Measurements from ENCODE around the gene DSPP.

Gene DSPP

GRCh38 chr4:87657525-87657924 lies 49.2 kb downstream of the DSPP start:
- Histone ChIP-seq H3K36me3 (ENCODE audit: control insufficient read depth in 1 of 2, insufficient read depth in 2 of 2, low read length in 2 of 2) (no peaks in the 10 kb centered on the region), H3K9ac (ENCODE audit: low read depth in 1 of 2, low read length in 2 of 2) (no peak overlapping the region), H3K9me3 (ENCODE audit: control insufficient read depth in 1 of 2, low read length in 2 of 2) (no peaks in the 10 kb centered on the region), H3K4me1 (ENCODE audit: control insufficient read depth in 1 of 2, insufficient read depth in 2 of 2, low read length in 2 of 2) (no peaks in the 10 kb centered on the region), H3K4me3 (ENCODE audit: low read depth in 1 of 2, low read length in 2 of 2) (no peak overlapping the region), H3K27ac (ENCODE audit: low read depth, low read length) (no peak overlapping the region), H3K27me3 (ENCODE audit: control insufficient read depth in 1 of 2, insufficient read depth in 2 of 2, low read length in 2 of 2) (no peaks in the 10 kb centered on the region)

DNA sequence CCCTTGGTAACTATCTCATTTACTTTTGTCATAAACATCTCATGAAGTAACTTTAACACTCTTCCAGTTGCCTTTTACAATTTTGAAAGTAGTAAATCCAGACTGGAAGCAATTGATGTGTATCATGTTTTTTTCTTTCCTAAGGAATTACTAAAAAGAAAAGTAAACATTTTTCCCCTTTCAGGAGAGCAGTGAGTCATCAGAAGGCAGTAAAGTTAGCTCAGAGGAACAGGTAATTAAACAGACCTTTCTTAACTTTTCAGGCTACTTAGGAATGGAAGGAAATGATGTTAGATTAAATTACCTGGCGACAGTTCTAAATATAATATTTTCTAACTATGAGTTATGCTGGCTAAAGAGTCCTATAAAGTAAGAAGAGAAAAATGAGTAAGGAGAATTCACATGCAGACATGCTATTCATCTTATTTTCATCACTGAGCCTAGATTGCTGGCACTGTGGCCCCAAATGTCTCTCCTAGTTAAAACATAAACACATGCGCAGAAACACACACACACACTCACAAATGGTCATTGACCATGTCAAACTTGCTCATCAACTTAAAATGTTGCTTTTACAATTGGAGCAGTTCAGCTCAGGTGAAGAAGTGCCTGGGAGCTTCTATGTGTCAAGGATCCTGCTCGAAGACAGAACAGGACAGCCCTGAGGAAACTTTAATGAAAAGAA lies 51.1 kb downstream of the DSPP start:
- no peaks in the 10 kb centered on the region for H3K4me1 ChIP-seq (ENCODE audit: control insufficient read depth in 1 of 2, insufficient read depth in 2 of 2, low read length in 2 of 2)
- no peak overlapping the region for H3K27ac ChIP-seq (ENCODE audit: low read depth, low read length)
- H3K4me3 ChIP-seq (ENCODE audit: low read depth in 1 of 2, low read length in 2 of 2), result no peak overlapping the region
- H3K36me3 ChIP-seq (ENCODE audit: control insufficient read depth in 1 of 2, insufficient read depth in 2 of 2, low read length in 2 of 2), result no peaks in the 10 kb centered on the region
- H3K9me3 ChIP-seq (ENCODE audit: control insufficient read depth in 1 of 2, low read length in 2 of 2), result no peaks in the 10 kb centered on the region
- no peak overlapping the region for H3K9ac ChIP-seq (ENCODE audit: low read depth in 1 of 2, low read length in 2 of 2)
- H3K27me3 ChIP-seq (ENCODE audit: control insufficient read depth in 1 of 2, insufficient read depth in 2 of 2, low read length in 2 of 2), result no peaks in the 10 kb centered on the region

DNA sequence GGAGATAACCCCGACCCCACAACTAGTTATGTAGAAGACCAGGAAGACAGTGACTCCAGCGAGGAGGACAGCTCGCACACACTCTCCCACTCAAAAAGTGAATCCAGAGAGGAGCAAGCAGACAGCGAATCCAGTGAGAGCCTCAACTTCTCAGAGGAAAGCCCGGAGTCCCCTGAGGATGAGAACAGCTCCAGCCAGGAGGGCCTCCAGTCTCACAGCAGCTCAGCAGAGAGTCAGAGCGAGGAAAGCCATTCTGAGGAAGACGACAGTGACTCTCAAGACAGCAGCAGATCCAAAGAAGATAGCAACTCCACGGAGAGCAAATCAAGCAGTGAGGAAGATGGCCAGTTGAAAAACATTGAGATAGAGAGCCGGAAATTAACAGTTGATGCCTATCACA lies 54.5 kb downstream of the DSPP start:
- no peaks in the 10 kb centered on the region for H3K36me3 ChIP-seq (ENCODE audit: control insufficient read depth in 1 of 2, insufficient read depth in 2 of 2, low read length in 2 of 2)
- H3K9me3 ChIP-seq (ENCODE audit: control insufficient read depth in 1 of 2, low read length in 2 of 2), result no peaks in the 10 kb centered on the region
- H3K27ac ChIP-seq (ENCODE audit: low read depth, low read length), result no peak overlapping the region
- H3K9ac ChIP-seq (ENCODE audit: low read depth in 1 of 2, low read length in 2 of 2), result no peak overlapping the region
- H3K4me3 ChIP-seq (ENCODE audit: low read depth in 1 of 2, low read length in 2 of 2), result no peak overlapping the region
- H3K4me1 ChIP-seq (ENCODE audit: control insufficient read depth in 1 of 2, insufficient read depth in 2 of 2, low read length in 2 of 2), result no peaks in the 10 kb centered on the region
- no peaks in the 10 kb centered on the region for H3K27me3 ChIP-seq (ENCODE audit: control insufficient read depth in 1 of 2, insufficient read depth in 2 of 2, low read length in 2 of 2)
